Neural cell (in vitro differentiated cells): ENCODE results near the gene SLCO4A1. TPM values are rescaled to one million over a fixed set of nuclear protein-coding genes. Genes with fewer than 3 reads are reported as not detected.

Experiments
- H2AFZ ChIP-seq: fragments of 200-600, 300-800 bp; sonication (generic), shearing (Covaris generic); 2 replicates; pipeline ENCODE4 v1.6.0; 2014; ENCODE audit warnings: low read depth, mild to moderate bottlenecking, antibody characterized with exemption, low read length, moderate library complexity
- H3F3A ChIP-seq: fragments of 200-600 bp; shearing (Covaris generic); 2 replicates; pipeline ENCODE4 v1.6.1; 2016; ENCODE audit warnings: mild to moderate bottlenecking, moderate library complexity, mixed read lengths, antibody characterized with exemption, low read length; ENCODE audit not compliant: insufficient read depth, poor library complexity, severe bottlenecking
- H3K27ac ChIP-seq: fragments of 200-600, 300-800 bp; sonication (generic), shearing (Covaris generic); 2 replicates; pipeline ENCODE4 v1.5.1; 2014; ENCODE audit warnings: mild to moderate bottlenecking, low read length, moderate library complexity
- H3K27me3 ChIP-seq: fragments of 300-800, 200-600 bp; sonication (generic), shearing (Covaris generic); 2 replicates; pipeline ENCODE4 v1.6.0; 2014; ENCODE audit warnings: mild to moderate bottlenecking, low read depth, low read length, moderate library complexity; ENCODE audit not compliant: insufficient read depth
- H3K36me3 ChIP-seq: fragments of 300-800, 200-600 bp; sonication (generic), shearing (Covaris generic); 2 replicates; pipeline ENCODE4 v1.5.1; 2014; ENCODE audit warnings: mild to moderate bottlenecking, antibody characterized with exemption, low read length, moderate library complexity; ENCODE audit not compliant: insufficient read depth
- H3K4me2 ChIP-seq: fragments of 300-800, 200-600 bp; sonication (generic), shearing (Covaris generic); 2 replicates; pipeline ENCODE4 v1.6.0; 2014; ENCODE audit warnings: mild to moderate bottlenecking, low read length
- H3K4me3 ChIP-seq: fragments of 300-800, 200-600 bp; sonication (generic), shearing (Covaris generic); 2 replicates; pipeline ENCODE4 v1.5.1; 2014; ENCODE audit warnings: mild to moderate bottlenecking, low read length, moderate library complexity
- H3K79me2 ChIP-seq: fragments of 200-600 bp; shearing (Covaris generic); replicated peaks from 2 replicates; pipeline ENCODE4 v1.6.0; 2014; ENCODE audit warnings: mild to moderate bottlenecking, low read length, moderate library complexity; ENCODE audit not compliant: insufficient read depth
- H3K9ac ChIP-seq: fragments of 300-800, 200-600 bp; sonication (generic), shearing (Covaris generic); 2 replicates; pipeline ENCODE4 v1.6.1; 2016; ENCODE audit warnings: mild to moderate bottlenecking, low read length, mixed read lengths
- H3K9me2 ChIP-seq: fragments of 200-600 bp; shearing (Covaris generic); 2 replicates; pipeline ENCODE4 v1.6.1; 2016; ENCODE audit warnings: mild to moderate bottlenecking, low read length, mixed read lengths; ENCODE audit not compliant: insufficient read depth
- H3K9me3 ChIP-seq: fragments of 200-600, 300-800 bp; sonication (generic), shearing (Covaris generic); 2 replicates; pipeline ENCODE4 v1.6.1; 2016; ENCODE audit warnings: mild to moderate bottlenecking, mixed run types, low read length, moderate library complexity, mixed read lengths
- H4K20me1 ChIP-seq: fragments of 200-600 bp; shearing (Covaris generic); 2 replicates; pipeline ENCODE4 v1.6.1; 2016; ENCODE audit warnings: mild to moderate bottlenecking, mixed run types; ENCODE audit not compliant: insufficient read depth
- CTCF ChIP-seq: fragments of 450-650 bp; IDR thresholded peaks from 2 replicates; pipeline ENCODE4 v1.5.1; 2014; ENCODE audit warnings: antibody characterized with exemption, mild to moderate bottlenecking, moderate library complexity; ENCODE audit not compliant: poor library complexity, severe bottlenecking
- EZH2 ChIP-seq: fragments of 200-600, 300-800 bp; shearing (Covaris generic), sonication (generic); IDR thresholded peaks from 2 replicates; pipeline ENCODE4 v1.6.1; 2014; ENCODE audit warnings: antibody characterized with exemption, low read length, borderline replicate concordance, mild to moderate bottlenecking; ENCODE audit not compliant: insufficient read depth, poor library complexity, severe bottlenecking
- MXI1 ChIP-seq: fragments of 450-650 bp; conservative IDR thresholded peaks from 2 replicates; pipeline ENCODE4 v1.6.1; 2014; ENCODE audit warnings: antibody characterized with exemption, mild to moderate bottlenecking; ENCODE audit not compliant: poor library complexity, severe bottlenecking
- POLR2AphosphoS5 ChIP-seq: IDR thresholded peaks from 2 replicates; pipeline ENCODE4 v1.6.1; 2012
- REST ChIP-seq: IDR thresholded peaks from 2 replicates; pipeline ENCODE4 v1.6.1; 2012; ENCODE audit warnings: borderline replicate concordance
- SMC3 ChIP-seq: fragments of 450-650 bp; conservative IDR thresholded peaks from 2 replicates; pipeline ENCODE4 v1.6.1; 2014; ENCODE audit warnings: antibody characterized with exemption, mild to moderate bottlenecking, moderate library complexity; ENCODE audit not compliant: poor library complexity
- TAF1 ChIP-seq: IDR thresholded peaks from 2 replicates; pipeline ENCODE4 v1.6.1; 2012; ENCODE audit warnings: low read depth
- polyA plus RNA-seq: library from polyadenylated mRNA; depleted of rRNA; stranded (reverse); fragments of >200 nt; gene quantifications from 2 replicates; pipeline ENCODE4 v1.2.3, GENCODE V29; 2014

The SLCO4A1 gene
- polyA plus RNA-seq, 1 donor from 2014 or later, result 3.5 TPM

- H3K4me3 ChIP-seq, result no peak overlapping the region
These were observed 8.4 kb downstream of the SLCO4A1 start for GRCh38 chr20:62650551-62651284.

More at GRCh38 chr20:62650551-62651284, 8.4 kb downstream of the SLCO4A1 start:
- Histone ChIP-seq H3K36me3 (no peaks in the 10 kb centered on the region), H3K9ac (no peak overlapping the region), H3F3A (no peaks in the 10 kb centered on the region), H3K4me2 (no peak overlapping the region), H3K79me2 (no peaks in the 10 kb centered on the region), H2AFZ (no peak overlapping the region), H4K20me1 (no peaks in the 10 kb centered on the region), H3K27ac (no peak overlapping the region), H3K27me3 (no peaks in the 10 kb centered on the region), H3K9me2 (no peaks in the 10 kb centered on the region), H3K9me3 (no peaks in the 10 kb centered on the region)
- TF ChIP-seq POLR2AphosphoS5 (no peak), EZH2 (no peak), CTCF (no peak), TAF1 (no peak), MXI1 (no peak), REST (no peak), SMC3 (no peak)
